HG02852 (cell line): ENCODE data around the gene KCNA5.

Experiments
- ATAC-seq: cut with Tn5 transposase; IDR thresholded peaks from one replicate; pipeline ENCODE4 v1.9.1; 2021; ENCODE audit warnings: mild to moderate bottlenecking, moderate library complexity; ENCODE audit not compliant: unreplicated experiment

The KCNA5 gene

DNA sequence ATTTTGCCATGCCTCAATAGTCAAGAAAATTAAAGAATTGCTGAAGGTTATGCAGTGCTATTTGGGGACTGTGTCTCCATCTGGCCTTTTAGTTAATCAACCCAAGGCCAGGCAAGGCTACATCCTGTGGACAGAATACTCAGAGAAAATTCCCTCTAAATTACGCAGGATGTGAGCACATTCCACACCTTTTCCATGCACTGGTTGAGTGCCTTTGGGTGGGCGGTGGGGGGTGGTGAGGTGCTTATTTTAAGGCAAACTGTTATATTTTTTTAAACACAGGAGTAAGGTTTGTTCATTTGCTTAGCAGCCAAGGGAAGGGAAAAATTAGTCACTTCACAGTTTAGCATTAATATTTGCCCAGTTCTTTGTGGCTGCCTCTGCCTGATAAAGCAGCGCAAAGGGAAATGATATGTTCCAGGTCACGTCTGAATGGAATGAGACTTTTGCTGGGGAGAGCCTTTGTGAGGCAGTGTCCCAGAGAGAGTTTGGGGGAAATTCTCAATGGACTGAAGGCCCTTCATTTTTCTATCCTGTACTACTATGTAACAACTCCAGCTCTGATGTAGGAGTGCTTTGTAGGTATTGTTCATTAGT is 17.2 kb upstream of the KCNA5 start:
- ATAC-seq = no peak

DNA sequence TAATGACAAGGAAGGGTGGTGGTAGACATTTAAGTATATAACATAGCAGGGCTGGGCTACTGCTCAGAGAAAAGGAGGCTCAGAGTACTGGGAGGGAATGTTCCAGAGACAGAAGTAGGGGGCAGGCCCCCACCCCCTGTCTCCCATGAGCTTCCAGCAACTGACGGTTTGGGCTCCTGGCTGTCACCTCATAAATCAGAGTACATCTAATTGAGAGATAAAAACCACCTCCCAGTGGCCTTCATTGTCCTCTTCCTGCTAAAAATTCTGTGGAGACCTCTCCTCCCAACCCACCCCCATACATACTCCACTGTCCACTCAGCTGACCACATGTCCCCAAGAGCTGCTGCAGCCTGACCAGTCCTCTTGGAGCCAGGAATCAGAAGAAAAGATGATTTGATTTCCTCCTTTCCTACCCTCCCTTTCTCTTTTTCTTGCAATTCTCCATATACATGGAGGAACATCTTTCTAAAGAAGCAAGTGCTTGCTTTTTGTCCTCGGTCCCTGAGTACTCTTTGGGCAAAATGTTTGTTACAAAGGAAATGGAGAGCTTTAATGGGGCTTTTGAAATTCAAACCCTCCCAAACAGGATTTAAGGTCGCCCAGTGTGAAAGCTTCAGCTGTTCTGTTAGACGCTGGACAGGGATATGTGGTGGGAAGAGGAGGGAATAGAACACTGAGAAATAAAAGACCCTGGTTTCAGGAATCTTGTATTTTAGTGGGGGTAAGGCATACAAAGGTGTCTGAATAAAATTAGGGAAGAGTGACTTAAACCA is 16.4 kb upstream of the KCNA5 start:
- ATAC-seq = no peak

DNA sequence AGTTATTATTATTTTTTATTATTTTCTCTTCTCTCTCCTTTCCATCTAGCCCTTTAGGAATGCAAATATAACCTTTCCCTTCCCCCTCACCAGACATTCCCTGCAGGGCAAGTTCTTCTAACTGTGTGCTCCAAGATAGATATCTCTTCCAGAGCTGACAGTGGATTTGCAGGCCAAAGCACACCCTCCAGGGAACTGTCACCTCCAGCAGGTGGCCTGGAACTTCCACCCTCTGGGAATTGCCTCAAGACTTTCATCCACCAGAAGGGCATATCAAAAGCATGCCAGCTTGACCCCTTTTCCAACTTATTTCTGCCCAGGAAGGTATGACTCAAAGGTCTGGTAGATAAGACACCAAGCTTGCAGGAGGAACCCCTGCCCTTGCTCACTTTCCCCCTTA is 13.6 kb upstream of the KCNA5 start:
- no peak for ATAC-seq

DNA sequence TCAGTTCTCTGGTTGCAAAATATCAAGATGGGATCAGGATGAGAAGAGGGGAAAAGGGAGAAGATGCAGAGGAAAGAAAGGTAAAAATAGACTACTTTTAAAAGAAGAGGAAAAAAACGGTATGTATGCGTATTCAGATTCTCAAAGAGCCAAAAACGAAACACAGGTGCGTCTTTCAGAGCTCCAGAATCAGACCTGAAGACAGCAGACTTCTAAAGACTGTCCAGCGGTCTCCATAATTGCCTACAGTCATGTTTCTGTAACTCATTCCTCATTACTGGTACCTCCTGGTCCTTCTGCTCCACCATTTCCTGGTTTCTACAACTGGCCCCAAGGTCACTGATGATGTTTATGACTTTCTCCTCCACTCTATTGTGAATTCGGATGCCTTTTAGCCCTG is 12.4 kb upstream of the KCNA5 start:
- no peak for ATAC-seq

DNA sequence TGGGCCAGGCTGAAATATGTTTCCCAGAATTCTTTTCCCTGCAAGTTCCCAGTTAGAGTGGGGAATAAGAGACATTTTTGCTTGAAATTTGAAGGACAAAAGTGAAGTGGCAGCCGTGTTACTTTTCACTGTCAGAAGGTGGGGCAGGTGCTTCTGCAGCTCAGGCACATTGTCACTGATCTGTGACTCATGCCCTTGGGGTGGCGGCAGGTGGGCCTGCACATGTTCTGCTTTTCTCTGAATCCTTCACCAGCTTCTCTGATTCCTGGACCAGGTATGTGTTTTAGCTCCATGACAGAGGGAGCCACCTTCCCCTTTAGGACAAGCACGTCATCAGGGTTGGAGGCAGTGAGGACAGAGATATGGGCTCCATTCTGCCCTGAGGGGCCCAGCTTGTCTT is 11.7 kb upstream of the KCNA5 start:
- ATAC-seq = no peak

DNA sequence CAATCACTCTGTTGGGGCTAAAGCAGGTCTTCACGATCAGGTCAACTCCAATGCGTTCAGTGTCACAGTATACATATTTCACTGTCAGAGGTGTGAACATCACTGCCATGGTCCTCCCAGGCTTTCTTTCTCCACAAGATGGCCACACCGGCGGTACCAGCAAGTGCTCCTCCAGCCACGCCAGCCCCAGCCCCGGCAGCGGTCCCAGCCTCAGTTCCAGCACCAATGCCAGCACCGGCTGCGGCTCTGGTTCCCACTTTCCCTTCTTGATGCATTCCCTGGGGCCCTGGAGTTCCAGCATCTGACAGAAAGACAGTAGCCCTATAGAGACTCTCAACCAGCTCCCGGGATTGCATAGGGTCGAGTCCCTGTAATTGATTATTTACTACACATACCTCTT is 10.9 kb upstream of the KCNA5 start:
- no peak for ATAC-seq

DNA sequence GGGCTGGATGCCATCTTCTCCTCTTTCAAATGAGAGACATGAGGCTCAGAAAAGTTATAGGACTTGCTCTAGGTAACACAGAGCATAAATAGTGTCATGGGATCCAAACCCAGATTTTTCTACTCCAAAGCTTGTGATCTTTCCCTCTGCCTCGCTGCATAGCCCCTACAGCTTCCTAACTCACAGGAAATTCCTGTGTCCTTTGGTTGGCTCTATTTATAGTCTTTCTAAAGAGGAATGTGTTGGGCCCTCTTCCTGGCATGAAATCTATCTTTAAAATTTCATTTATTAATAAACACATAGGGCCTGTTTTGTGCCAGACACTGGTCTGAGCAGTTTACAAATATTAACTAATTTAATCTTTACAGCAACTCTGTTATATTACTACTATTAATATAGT is 9.8 kb upstream of the KCNA5 start:
- ATAC-seq = no peak

DNA sequence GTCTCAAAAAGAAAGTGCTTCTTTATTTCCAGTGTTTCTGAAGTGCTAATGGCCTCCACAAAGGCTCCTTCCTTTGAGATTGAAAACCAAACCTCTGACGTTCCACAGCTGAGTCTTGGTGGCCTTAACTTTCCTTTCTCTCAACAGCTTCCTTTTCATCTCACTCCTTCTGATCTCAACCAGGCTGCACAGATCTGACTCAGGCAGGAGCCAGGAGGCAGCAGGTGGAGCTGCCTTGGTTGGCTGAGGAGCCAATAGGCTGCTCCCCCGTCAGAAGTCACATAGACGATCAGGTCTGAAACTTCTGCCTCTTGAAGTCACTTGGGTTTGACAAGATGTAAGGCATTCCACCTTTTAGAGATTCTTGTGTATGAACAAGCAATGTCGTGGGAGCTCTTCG is 9.1 kb upstream of the KCNA5 start:
- no peak for ATAC-seq

DNA sequence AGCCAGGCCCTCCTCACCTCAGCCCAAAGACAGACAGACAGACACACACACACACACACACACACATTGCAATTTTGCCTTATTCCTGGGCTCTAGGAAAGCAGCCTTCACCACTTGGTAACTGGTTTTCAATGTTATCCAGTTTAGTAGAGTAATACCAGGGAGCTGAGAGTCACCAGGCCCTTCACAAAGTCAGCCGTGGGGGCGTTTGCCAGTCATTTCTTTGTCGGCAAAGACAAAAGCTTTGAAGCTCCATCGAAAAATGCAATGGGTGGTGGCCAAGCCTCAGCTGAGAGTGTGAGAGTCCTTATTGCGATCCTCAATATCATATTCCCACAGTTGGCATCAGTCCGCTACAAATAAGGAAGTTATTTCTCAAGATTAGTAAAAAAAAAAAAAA is 8.1 kb upstream of the KCNA5 start:
- ATAC-seq = no peak

DNA sequence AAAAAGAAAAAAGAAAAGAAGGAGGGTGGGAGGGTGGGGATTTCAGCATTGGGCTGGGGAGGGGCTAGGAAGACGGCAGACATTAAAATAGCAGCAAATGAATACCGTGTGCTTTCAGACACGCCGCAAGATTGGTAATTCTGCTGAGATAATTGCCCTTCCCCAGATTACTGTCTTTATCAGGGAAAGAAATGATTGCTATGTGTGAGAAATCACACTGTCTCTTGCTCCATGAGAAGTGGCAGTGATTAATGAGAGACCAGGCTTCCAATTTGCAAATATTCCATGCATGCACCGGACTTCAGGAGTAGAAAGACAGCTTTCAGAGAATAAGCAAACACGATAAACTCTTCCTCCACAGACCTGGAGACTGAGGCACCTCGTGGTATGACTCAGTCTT is 7.6 kb upstream of the KCNA5 start:
- no peak for ATAC-seq

DNA sequence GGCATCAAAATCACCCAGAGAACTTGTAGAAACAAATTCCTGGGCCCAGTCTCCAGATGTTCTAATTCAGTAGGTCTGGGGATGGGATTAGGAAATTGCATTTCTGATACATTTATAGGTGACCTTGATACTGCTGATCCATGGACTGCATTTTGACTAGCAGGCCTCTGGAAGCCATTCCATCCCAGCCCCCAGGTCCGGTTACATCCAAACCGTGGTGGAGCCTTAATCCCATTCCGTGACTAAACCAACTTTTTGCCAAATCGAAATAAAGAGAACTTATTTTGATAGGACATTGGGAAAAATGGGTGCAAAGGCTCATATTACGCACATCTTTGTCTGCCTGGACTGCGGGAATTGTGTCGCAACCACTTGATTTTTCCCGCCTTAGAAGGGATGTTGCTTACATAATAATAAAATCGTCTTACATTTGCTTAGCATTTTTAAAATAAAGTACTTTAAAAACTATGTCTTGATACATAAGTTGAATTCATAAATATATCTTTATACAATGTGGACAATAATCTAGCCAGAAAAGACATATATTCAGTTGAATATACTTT is 5.8 kb upstream of the KCNA5 start:
- ATAC-seq = no peak

DNA sequence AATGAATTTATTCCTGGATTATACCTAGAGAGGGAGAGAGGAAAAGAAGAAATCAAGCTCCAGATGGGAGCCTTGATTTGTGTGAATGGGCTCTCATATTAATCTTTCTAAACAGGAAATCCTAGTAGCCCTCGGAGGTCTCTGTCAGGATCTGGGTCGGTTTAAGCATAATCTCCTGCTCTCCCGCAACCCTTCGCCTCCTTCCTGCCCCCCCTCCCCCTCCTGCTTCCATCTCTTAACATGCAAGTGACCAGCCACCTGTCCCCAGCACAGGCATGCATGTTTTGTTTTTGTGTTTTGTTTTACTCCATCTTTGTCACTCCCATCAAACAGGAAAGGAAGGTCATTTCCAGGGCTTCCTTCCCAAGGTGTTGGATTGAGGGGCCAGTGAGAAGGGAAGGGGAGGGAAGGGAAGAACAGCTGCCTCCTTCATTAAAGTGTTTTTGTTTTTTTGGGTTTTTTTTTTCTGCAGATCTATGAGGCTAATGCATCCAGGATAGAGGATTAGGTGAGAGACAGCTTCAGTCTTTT is 4.8 kb upstream of the KCNA5 start:
- no peak for ATAC-seq

DNA sequence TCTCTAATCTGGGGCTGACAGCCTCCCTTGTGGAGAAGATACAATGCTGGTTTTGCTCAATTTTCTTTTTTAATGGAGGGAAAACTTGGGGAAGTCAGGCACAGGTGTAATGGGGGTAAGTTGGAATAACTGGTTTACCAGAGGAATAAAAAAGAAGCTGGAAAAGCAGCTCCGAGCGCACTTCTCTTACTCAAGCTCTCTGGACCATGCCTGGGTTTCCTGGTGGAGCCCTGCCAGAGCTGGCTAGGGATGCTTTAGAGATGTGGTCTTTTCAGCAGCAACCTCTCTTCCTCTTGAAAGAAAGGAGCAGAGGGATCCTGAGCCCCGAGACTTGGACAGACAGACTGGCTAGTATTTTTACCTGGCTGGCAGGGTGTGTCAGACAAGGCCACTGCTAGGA is 3.9 kb upstream of the KCNA5 start:
- ATAC-seq = no peak

DNA sequence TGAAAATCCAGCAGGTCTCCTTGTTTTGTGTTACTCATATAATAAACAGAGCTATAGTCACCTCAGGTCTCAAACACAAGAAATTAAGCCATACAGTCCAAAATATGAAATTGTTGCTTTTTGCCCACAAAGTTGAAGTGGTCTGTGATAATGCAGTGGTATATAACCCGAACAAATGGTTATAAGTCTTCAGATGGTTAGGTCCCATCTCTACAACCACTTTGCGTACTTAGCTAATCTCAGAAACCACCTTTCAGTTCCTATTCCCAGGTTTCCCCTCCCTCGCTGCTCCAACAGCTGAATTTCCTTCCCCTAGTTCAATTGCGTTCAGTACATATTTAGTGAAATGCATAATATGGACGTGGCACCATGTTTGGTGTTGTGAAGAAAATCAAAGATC is 3.3 kb upstream of the KCNA5 start:
- no peak for ATAC-seq

DNA sequence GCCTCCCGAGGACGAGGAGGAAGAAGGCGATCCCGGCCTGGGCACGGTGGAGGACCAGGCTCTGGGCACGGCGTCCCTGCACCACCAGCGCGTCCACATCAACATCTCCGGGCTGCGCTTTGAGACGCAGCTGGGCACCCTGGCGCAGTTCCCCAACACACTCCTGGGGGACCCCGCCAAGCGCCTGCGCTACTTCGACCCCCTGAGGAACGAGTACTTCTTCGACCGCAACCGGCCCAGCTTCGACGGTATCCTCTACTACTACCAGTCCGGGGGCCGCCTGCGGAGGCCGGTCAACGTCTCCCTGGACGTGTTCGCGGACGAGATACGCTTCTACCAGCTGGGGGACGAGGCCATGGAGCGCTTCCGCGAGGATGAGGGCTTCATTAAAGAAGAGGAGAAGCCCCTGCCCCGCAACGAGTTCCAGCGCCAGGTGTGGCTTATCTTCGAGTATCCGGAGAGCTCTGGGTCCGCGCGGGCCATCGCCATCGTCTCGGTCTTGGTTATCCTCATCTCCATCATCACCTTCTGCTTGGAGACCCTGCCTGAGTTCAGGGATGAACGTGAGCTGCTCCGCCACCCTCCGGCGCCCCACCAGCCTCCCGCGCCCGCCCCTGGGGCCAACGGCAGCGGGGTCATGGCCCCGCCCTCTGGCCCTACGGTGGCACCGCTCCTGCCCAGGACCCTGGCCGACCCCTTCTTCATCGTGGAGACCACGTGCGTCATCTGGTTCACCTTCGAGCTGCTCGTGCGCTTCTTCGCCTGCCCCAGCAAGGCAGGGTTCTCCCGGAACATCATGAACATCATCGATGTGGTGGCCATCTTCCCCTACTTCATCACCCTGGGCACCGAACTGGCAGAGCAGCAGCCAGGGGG is 979 bp downstream of the KCNA5 start:
- ATAC-seq = no peak

DNA sequence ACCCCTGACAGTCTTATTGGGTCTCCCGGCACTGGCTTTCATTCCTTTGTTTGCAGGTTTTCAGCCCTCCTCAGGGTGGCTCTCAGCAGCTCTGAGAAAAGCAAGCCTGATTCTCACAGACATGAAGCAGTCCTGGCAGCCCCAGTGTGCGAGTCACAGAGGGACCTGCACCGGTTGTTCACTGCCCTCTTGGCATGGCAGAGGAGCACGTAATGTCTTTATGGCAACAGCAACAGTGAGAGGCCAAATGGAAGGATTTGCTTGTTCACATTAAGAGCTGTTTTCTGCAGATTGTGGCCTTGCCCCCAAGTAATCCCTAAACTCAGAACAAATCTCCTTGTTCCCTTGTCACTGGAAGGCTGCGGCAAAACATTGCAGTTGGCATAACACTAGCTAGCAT is 3.4 kb downstream of the KCNA5 start:
- no peak for ATAC-seq

DNA sequence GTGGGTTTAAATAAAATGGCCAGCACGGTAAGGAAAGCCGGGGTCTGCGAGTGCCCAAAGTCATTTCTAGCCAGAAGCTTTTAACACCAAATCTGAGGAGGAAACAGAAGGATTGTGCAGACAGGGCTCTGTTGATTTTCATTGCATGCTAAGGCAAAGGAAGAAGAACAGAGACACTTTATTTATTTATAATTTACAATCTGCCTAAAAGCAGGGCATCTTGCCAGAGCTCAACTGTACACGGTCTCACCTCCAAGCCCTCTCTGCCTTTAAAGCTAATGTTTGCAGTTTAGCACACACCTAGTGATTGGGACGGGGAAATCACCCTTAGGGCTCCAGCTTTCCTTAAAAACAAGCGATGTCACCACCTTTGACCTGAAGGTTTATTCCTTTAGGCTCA is 4.0 kb downstream of the KCNA5 start:
- ATAC-seq = no peak

DNA sequence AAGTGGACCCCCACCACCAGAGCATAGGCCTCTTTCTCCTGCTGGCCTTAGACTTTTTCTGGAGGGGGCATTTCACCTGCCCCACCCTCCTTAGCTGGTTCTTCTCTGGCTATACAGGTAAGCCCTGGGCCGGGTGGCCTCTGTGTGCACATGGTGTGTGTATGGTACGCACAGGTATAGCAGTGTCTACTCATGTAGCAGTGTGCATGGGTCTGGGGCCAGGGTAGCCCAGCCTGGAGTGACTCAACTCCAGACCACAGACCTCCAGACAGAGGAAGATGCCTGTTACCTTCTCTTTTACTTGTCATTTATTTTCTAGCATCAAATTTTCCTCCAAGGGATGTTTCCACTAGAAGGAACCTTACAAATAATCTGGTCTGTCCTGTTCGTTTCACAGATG is 6.9 kb downstream of the KCNA5 start:
- ATAC-seq = no peak

DNA sequence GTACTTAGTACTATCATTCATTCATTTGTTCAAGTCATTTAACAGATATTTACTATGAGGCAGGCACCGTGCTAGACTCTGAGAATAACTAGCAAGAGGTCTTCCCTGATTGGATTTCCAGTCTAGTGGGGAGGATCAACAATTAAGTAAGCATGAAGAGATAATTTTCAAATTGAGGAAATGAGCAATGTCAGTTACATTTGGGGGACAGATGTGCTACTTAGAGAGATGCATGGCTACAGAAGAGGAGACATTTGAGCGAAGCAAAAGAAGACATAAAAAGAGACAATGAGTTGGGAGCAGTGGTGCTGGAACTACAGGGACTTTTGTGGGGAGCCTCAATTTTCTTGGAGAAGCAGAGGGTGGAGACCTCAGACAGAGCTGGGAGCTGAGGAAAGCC is 7.7 kb downstream of the KCNA5 start:
- ATAC-seq = no peak

DNA sequence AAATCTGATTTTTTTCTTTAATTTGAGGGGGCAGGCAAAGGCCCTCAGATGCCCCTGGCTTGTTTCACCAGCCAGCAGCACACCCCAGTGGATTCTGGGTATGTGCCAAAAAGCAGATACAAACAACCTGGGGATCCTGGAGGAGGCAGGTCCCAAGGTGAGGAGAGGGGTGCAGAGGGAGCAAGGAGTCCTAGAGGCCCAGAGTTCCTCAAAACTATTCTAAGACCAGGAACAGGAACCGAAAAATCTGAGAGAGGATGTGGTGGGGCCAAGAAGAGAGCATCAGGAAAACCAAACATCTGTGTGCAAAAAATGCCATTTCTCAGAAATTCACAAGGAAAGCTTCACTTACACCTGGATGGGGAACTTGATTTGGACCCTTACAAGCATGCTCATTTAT is 8.2 kb downstream of the KCNA5 start:
- ATAC-seq = no peak

DNA sequence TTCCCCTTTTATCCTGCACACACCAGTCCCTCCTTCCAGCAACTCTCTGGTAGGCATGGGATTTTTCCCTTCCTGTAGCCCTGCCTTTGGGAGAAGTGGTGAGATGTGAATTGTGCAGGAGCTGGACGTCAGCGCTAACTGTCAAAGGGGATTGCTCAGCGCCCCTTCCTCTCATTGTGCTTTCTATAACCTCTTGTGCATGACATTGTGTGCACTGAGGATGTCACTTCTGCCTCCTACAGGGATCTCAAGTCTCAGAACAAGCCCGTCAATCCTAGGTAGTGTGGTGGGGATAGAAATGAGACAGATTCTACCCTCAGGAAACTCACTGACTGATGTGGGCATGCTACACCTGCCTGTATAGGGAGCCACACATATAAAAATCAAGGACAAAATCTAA is 8.7 kb downstream of the KCNA5 start:
- ATAC-seq = no peak
